Measurements from ENCODE around the gene HJV.
"Not testable (repeated sequence)": the region's sequence is repeated elsewhere in the genome, so short reads cannot be mapped to it uniquely, and the experiment has no call there.

The HJV gene

DNA sequence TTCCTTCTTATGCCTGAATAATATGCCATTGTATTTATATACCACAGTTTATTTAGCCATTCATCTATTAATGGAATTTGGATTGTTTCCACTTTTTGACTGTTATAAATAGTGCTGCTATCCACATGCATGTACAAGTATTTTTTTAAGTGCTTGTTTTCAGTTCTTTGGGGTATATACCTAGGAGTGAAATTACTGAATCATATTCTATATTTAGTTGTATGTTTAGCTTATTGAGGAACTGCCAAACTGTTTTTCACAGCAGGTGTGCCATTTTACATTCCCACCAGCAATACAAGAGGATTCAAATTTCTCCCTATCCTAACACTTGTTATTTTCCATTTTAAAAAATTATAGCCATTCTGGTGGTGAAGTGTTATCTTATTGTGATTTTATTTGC lies 7.6 kb upstream of the HJV start:
- TF ChIP-seq, protein P1, sequence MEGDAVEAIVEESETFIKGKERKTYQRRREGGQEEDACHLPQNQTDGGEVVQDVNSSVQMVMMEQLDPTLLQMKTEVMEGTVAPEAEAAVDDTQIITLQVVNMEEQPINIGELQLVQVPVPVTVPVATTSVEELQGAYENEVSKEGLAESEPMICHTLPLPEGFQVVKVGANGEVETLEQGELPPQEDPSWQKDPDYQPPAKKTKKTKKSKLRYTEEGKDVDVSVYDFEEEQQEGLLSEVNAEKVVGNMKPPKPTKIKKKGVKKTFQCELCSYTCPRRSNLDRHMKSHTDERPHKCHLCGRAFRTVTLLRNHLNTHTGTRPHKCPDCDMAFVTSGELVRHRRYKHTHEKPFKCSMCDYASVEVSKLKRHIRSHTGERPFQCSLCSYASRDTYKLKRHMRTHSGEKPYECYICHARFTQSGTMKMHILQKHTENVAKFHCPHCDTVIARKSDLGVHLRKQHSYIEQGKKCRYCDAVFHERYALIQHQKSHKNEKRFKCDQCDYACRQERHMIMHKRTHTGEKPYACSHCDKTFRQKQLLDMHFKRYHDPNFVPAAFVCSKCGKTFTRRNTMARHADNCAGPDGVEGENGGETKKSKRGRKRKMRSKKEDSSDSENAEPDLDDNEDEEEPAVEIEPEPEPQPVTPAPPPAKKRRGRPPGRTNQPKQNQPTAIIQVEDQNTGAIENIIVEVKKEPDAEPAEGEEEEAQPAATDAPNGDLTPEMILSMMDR (IDR thresholded peaks at IDR 0.05; ENCODE audit: extremely low read depth, missing control alignments) = no peak
- DNase-seq (ENCODE audit: low spot score) = no peak

DNA sequence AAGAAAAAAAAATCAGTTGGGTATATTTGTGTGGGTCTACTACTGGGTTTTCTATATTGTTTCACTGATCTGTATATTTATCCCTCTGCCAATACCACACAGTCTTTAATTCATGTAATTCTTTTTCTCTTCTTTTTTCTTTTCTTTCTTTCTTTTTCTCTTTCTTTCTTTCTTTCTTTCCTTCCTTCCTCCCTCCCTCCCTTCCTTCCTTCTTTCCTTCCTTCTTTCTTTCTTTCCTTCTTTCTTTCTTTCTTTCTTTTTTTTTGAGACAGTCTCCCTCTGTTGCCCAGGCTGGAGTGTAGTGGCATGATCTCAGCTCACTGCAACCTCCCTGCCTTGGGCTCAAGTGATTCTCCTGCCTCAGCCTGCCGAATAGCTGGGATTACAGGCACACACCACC lies 5.1 kb upstream of the HJV start:
- DNase-seq (ENCODE audit: low spot score) = not testable (repeated sequence)

GRCh38 chr1:146025787-146026495 lies 4.4 kb upstream of the HJV start:
- not testable (repeated sequence) for DNase-seq (ENCODE audit: low spot score)

DNA sequence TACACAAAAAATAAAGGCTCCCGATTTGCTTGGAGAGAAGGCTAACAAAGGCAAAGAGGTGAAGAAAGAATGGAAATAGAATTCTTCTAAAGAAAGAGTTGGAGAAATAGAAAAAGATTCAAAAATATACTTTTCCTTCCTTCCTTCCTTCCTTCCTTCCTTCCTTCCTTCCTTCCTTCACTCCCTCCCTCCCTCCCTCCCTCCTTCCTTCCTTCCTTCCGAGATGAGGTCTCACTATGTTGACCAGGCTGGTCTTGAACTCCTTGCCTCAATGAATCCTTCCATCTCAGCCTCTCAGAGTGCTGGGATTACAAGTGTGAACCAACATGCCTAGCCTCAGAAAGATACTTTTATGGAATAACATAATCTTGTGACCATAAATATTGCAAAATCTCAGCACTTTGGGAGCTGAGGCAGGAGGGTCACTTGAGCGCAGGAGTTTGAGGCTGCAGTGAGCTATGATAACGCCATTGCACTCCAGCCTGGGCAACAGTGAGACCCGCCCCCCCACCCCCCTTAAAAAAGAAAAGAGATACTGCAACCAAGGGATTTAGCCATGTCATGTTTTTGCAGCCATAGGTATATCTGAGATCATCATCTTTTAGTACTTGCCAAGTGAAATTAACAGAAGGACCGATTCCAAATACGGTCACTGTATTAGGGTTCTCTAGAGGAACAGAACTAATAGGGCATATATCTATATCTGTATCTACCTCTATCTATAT lies 1.0 kb upstream of the HJV start:
- TF ChIP-seq, protein P1 (IDR thresholded peaks at IDR 0.05; ENCODE audit: extremely low read depth, missing control alignments) = no peak
- DNase-seq (ENCODE audit: low spot score) = no peak

DNA sequence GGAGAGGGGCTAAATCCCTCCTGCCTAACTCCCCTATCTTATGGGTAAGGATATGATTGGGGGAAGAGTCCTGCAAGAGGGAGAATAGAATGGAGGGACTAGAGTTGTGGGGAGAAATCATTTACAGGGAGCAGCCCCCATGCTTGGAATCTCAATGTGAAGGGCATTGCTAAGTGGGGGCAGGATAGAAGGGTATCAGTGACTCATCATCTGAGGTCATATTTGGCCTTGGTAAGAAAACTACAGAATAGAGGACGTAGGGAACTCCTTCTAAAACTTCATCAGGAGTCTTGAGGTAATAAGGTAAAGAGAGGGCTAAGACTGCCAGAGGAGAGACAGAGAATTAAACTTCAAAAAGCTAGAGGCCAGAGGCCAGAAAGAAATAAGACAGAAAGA lies 487 bp downstream of the HJV start:
- no peak for DNase-seq (ENCODE audit: low spot score)
- TF ChIP-seq, protein P1 (IDR thresholded peaks at IDR 0.05; ENCODE audit: extremely low read depth, missing control alignments) = no peak

- no peak for DNase-seq (ENCODE audit: low spot score)
- TF ChIP-seq, protein P1 (IDR thresholded peaks at IDR 0.05; ENCODE audit: extremely low read depth, missing control alignments) = no peak
Measured at GRCh38 chr1:146020058-146021049, 1.2 kb downstream of the HJV start.

DNA sequence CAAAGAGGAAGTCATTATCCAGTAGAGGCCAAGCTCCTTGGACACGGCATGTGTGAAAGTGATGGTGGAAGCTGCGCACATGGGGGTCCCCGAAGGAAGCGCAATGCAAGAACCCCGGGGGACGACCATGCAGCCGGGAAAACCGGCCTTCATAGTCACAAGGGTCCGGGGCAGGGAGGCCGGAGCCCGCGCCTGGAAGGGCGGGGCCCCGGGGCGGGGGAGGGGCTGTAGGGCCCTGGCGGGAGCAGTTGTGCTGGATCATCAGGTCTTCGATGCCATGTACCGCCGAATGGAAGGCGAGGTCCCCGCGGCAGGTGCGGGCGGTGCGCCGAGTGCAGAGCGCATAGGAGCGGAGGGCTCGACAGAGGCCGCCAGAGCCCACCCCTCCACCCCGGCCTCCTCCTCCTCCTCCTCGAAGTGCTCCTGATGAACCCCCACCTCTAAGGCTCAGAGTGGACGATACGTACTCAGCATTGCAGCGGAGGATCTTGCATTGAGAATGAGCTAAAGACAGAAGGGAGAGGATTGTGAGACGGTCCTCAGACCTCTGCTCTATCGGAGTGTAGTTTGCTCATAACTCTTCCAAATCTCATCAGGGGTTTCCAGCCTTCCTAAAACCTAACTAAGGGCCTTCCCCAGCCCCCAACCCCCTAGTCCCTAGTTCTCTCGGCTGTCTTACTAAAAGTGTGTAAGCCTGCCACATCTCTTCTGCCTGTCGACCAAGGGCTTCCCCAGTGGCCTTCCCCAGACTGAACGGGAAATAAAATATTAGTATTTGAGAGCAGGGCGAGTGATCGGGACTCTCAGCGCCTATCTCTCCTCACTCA lies 2.1 kb downstream of the HJV start:
- no peak for DNase-seq (ENCODE audit: low spot score)
- TF ChIP-seq, protein P1 (IDR thresholded peaks at IDR 0.05; ENCODE audit: extremely low read depth, missing control alignments) = no peak

Measured in GM20000 (cell line).